Neural crest cell (in vitro differentiated cells): ENCODE results near the gene IGF1R. TPM values are rescaled to one million over a fixed set of nuclear protein-coding genes. Genes with fewer than 3 reads are reported as not detected.

Experiments used
- DNase-seq: peaks from one replicate; pipeline ENCODE4 v3.0.0; 2021; ENCODE audit warnings: low read depth, mixed read lengths, low spot score
- H3K27ac Mint-ChIP-seq: one replicate; pipeline ENCODE4 v1.8.0; 2021; ENCODE audit warnings: mild to moderate bottlenecking, mixed read lengths; ENCODE audit not compliant: unreplicated experiment
- H3K27me3 Mint-ChIP-seq: 2 replicates; pipeline ENCODE4 v1.8.0; 2021; ENCODE audit warnings: low read depth, mild to moderate bottlenecking, mixed read lengths
- H3K36me3 Mint-ChIP-seq: 2 replicates; pipeline ENCODE4 v1.8.0; 2021; ENCODE audit warnings: low read depth, mild to moderate bottlenecking, mixed read lengths
- H3K4me1 Mint-ChIP-seq: 2 replicates; pipeline ENCODE4 v1.8.0; 2021; ENCODE audit warnings: mixed read lengths
- H3K4me3 Mint-ChIP-seq: one replicate; pipeline ENCODE4 v1.8.0; 2021; ENCODE audit warnings: mild to moderate bottlenecking, mixed read lengths
- H3K9me3 Mint-ChIP-seq: 2 replicates; pipeline ENCODE4 v1.8.0; 2021; ENCODE audit warnings: mixed read lengths
- CTCF ChIP-seq: fragments of 200-600 bp; sonication (generic); conservative IDR thresholded peaks from 2 replicates; pipeline ENCODE4 v1.5.0; 2021; ENCODE audit warnings: antibody characterized with exemption, mild to moderate bottlenecking
- total RNA-seq: library from RNA; stranded (reverse); gene quantifications from 2 replicates; pipeline ENCODE4 v1.2.1, GENCODE V29; 2021

The IGF1R gene
- total RNA-seq, 1 donor from 2014 or later, result 67.6 TPM

DNA sequence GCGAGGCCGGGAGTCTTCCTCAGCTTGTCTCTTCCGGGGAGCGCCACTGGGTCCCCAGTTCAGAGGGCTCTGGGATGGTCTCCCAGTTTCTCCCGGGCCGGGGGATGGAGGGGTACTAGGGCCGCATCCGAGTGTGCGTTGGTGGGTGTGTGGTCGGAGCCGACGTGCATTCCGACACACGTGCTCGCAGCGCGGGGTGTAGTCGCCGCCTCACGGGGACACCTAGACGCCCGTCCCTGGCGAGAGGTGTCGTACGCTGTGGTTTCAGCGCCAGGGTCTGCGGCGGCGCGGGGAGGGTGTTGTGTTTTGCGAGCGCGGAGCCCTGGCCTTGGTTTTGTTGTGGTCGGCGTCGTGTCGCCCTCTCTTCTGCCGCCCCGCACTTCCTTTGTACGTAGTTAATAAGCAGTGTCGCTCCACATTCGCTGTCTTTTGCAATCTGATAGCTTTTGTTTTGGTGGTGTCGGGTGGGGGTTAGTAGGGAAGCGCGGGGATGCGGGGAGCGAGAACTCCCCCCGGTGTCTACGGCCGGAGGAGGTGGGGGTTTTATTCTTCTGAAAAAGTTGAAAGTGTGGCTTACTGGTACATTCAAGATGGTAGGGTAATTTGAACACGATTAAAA lies 2.2 kb downstream of the IGF1R start:
- Mint-ChIP-seq H3K4me3 (peak overlapping the region; percentile 92), H3K36me3 (no peaks in the 10 kb centered on the region), H3K9me3 (no peaks in the 10 kb centered on the region), H3K27ac (peak overlapping the region; percentile 94), H3K27me3 (peaks cover 45% of the 10 kb centered on the region), H3K4me1 (peaks cover 30% of the 10 kb centered on the region)
- DNase-seq, result peak; percentile 15
- TF ChIP-seq CTCF, result no peak

DNA sequence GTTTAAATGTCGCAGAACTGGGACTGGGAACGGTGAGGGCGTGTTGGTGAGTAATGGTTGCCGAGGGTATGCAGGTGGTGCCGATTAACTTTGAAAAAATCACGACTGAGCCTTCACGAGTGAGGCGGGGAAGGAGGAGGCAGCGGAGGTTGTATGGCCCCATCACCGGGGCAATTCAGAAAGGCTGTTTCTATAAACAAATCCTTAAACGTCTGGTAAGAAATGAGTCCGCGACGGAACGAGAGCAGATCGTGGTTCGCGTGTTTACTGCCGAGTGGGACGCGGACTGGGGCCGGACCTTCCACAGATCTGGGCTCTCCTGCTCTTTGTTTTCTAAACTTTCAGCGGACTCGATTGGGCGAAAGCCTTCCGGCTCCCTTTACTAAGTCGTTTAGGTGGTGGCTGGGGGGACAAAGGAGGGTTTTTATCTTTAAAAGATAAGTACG lies 2.7 kb downstream of the IGF1R start:
- peak overlapping the region; percentile 94 for H3K27ac Mint-ChIP-seq
- no peak for TF ChIP-seq CTCF
- DNase-seq, result no peak

DNA sequence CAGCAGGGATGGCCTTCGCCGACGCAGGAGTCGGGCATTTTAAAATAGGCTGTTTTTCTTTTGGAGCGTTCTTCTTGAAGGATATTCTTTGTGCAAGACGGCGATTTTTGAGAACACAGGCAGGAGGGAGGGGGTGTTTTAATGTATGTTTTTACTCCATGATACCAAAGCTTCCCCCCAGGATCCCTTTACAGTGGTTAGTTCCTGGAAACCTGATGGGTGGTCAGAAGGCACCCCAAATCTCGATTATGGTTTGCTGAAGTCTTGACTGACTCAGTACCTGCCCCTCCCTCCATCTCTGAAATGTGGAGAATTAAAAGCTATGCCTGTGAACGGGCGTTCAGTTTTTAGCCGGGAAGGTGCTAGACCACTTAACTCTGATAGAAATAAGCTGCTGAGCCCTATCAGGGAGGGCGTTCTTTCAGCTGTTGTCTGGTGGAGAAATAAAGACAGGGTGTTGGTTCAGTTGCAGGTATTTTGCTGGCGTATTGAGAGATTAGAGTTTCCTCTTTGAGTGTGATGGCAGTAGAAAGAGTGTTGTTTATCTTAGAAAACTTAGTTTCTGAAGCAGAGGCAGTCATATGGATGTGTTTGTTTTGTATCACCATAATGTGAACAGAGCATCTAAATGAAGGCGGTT lies 3.4 kb downstream of the IGF1R start:
- TF ChIP-seq CTCF, result no peak
- H3K4me3 Mint-ChIP-seq, result peak overlapping the region; percentile 92
- no peak for DNase-seq
- peaks cover 30% of the 10 kb centered on the region for H3K4me1 Mint-ChIP-seq
- no peaks in the 10 kb centered on the region for H3K9me3 Mint-ChIP-seq
- no peaks in the 10 kb centered on the region for H3K36me3 Mint-ChIP-seq
- H3K27me3 Mint-ChIP-seq, result peaks cover 37% of the 10 kb centered on the region
- H3K27ac Mint-ChIP-seq, result no peak overlapping the region

More for the DNA sequence above, 2.7 kb downstream of the IGF1R start:
- Mint-ChIP-seq H3K4me1 (peaks cover 30% of the 10 kb centered on the region), H3K27me3 (peaks cover 40% of the 10 kb centered on the region), H3K9me3 (no peaks in the 10 kb centered on the region), H3K4me3 (peak overlapping the region; percentile 92), H3K36me3 (no peaks in the 10 kb centered on the region)

DNA sequence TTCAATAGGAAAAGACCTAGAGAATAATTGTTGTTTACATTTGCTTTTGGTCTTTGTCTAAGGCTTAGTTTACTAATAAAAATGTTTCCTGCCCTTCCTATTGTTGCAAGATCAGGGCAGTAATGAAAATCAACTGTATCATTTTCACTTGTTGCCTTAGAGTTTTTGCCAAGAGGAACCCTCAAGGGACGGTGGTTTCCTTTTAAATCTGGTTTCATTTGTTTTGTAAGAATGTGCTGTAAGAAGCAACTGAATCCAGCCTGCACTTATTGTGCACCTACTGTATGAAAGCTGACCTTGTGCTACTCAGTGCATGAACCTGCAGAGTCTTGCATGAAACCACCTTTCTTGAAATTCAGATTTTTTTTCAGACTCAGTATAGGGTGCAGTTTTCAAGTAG lies 5.3 kb downstream of the IGF1R start:
- no peak for TF ChIP-seq CTCF
- no peaks in the 10 kb centered on the region for H3K36me3 Mint-ChIP-seq
- H3K4me1 Mint-ChIP-seq, result peaks cover 27% of the 10 kb centered on the region
- H3K9me3 Mint-ChIP-seq, result no peaks in the 10 kb centered on the region
- no peak overlapping the region for H3K27ac Mint-ChIP-seq
- DNase-seq, result no peak
- no peak overlapping the region for H3K4me3 Mint-ChIP-seq
- peaks cover 32% of the 10 kb centered on the region for H3K27me3 Mint-ChIP-seq

- no peak for TF ChIP-seq CTCF
- H3K4me1 Mint-ChIP-seq, result peaks cover 31% of the 10 kb centered on the region
- no peak for DNase-seq
- no peaks in the 10 kb centered on the region for H3K36me3 Mint-ChIP-seq
- H3K27ac Mint-ChIP-seq, result no peak overlapping the region
- H3K27me3 Mint-ChIP-seq, result peaks cover 32% of the 10 kb centered on the region
- no peak overlapping the region for H3K4me3 Mint-ChIP-seq
- no peaks in the 10 kb centered on the region for H3K9me3 Mint-ChIP-seq
Observed at GRCh38 chr15:98654790-98655360, 6.5 kb downstream of the IGF1R start.
